H9 (cell line): ENCODE results near the gene STOML3. TPM values are rescaled to one million over a fixed set of nuclear protein-coding genes. Genes with fewer than 3 reads are reported as not detected.

ENCODE experiments used
- DNase-seq: peaks from one replicate; pipeline ENCODE4 v3.0.0-alpha.2; 2017
- H2AFZ ChIP-seq: one replicate; pipeline ENCODE4 v1.6.1; 2013; ENCODE audit warnings: mild to moderate bottlenecking, low read length, control low read depth, moderate library complexity
- H2AK5ac ChIP-seq: 2 replicates; pipeline ENCODE4 v1.6.1; 2013; ENCODE audit warnings: low read length, control low read depth, mixed read lengths; ENCODE audit not compliant: insufficient read length
- H2BK120ac ChIP-seq: one replicate; pipeline ENCODE4 v1.6.1; 2013; ENCODE audit warnings: low read depth, mild to moderate bottlenecking, low read length, control low read depth, inconsistent platforms; ENCODE audit not compliant: poor library complexity, severe bottlenecking
- H2BK12ac ChIP-seq: 2 replicates; pipeline ENCODE4 v1.6.1; 2013; ENCODE audit warnings: low read length, control low read depth, mixed read lengths, low read depth; ENCODE audit not compliant: insufficient read length
- H2BK15ac ChIP-seq: 2 replicates; pipeline ENCODE4 v1.6.1; 2013; ENCODE audit warnings: low read depth, low read length, control low read depth
- H2BK20ac ChIP-seq: one replicate; pipeline ENCODE4 v1.6.1; 2013; ENCODE audit warnings: low read depth, mild to moderate bottlenecking, low read length, control low read depth, inconsistent platforms; ENCODE audit not compliant: poor library complexity, severe bottlenecking
- H2BK5ac ChIP-seq: 2 replicates; pipeline ENCODE4 v1.6.1; 2013; ENCODE audit warnings: low read length, control low read depth, mixed read lengths; ENCODE audit not compliant: insufficient read length
- H3K14ac ChIP-seq: 2 replicates; pipeline ENCODE4 v1.6.1; 2013; ENCODE audit warnings: low read length, control low read depth; ENCODE audit not compliant: insufficient read depth
- H3K18ac ChIP-seq: 2 replicates; pipeline ENCODE4 v1.6.1; 2013; ENCODE audit warnings: low read depth, mild to moderate bottlenecking, mixed read lengths, low read length, control low read depth; ENCODE audit not compliant: insufficient read length
- H3K23ac ChIP-seq: 2 replicates; pipeline ENCODE4 v1.6.1; 2013; ENCODE audit warnings: low read length, control low read depth, mixed read lengths, low read depth; ENCODE audit not compliant: insufficient read length
- H3K23me2 ChIP-seq: 2 replicates; pipeline ENCODE4 v1.6.1; 2013; ENCODE audit warnings: low read depth, mild to moderate bottlenecking, mixed read lengths, low read length, control low read depth; ENCODE audit not compliant: insufficient read length, poor library complexity, severe bottlenecking
- H3K27ac ChIP-seq: 2 replicates; pipeline ENCODE4 v1.5.1; 2013; ENCODE audit warnings: low read length, control low read depth, mixed read lengths, low read depth; ENCODE audit not compliant: insufficient read length
- H3K27me3 ChIP-seq: 2 replicates; pipeline ENCODE4 v1.6.1; 2013; ENCODE audit warnings: low read length, control low read depth, inconsistent platforms; ENCODE audit not compliant: insufficient read depth
- H3K4ac ChIP-seq: 2 replicates; pipeline ENCODE4 v1.6.1; 2013; ENCODE audit warnings: low read depth, mild to moderate bottlenecking, control low read depth, inconsistent platforms, low read length, moderate library complexity
- H3K4me1 ChIP-seq: 2 replicates; pipeline ENCODE4 v1.6.1; 2013; ENCODE audit warnings: low read length, control low read depth, inconsistent platforms; ENCODE audit not compliant: insufficient read depth
- H3K4me2 ChIP-seq: 2 replicates; pipeline ENCODE4 v1.6.1; 2013; ENCODE audit warnings: low read length, control low read depth, mixed read lengths; ENCODE audit not compliant: insufficient read length, insufficient read depth
- H3K56ac ChIP-seq: 2 replicates; pipeline ENCODE4 v1.6.1; 2013; ENCODE audit warnings: low read depth, mild to moderate bottlenecking, mixed read lengths, low read length, control low read depth; ENCODE audit not compliant: insufficient read length
- H3K79me1 ChIP-seq: 2 replicates; pipeline ENCODE4 v1.6.1; 2013; ENCODE audit warnings: low read depth, mild to moderate bottlenecking, moderate library complexity, low read length, control low read depth, inconsistent platforms; ENCODE audit not compliant: insufficient read depth, poor library complexity, severe bottlenecking
- H3K79me2 ChIP-seq: 2 replicates; pipeline ENCODE4 v1.6.1; 2013; ENCODE audit warnings: low read length, control low read depth, inconsistent platforms; ENCODE audit not compliant: insufficient read depth
- H3K9ac ChIP-seq: 2 replicates; pipeline ENCODE4 v1.6.1; 2013; ENCODE audit warnings: low read length, control low read depth, mixed read lengths; ENCODE audit not compliant: insufficient read length; ENCODE audit errors: extremely low read depth
- H3K9me3 ChIP-seq: one replicate; pipeline ENCODE4 v1.6.1; 2013; ENCODE audit warnings: low read depth, low read length, inconsistent platforms; ENCODE audit not compliant: control insufficient read depth
- H3T11ph ChIP-seq: one replicate; pipeline ENCODE4 v1.6.1; 2013; ENCODE audit warnings: mild to moderate bottlenecking, low read length, control low read depth, inconsistent platforms
- H4K20me1 ChIP-seq: one replicate; pipeline ENCODE4 v1.6.1; 2013; ENCODE audit not compliant: control insufficient read depth, insufficient read length, insufficient read depth
- H4K5ac ChIP-seq: 2 replicates; pipeline ENCODE4 v1.6.1; 2013; ENCODE audit warnings: low read depth, mild to moderate bottlenecking, mixed read lengths, low read length, control low read depth; ENCODE audit not compliant: insufficient read length
- H4K8ac ChIP-seq: replicated peaks from 2 replicates; pipeline ENCODE4 v1.6.1; 2013; ENCODE audit warnings: low read length, control low read depth, mixed read lengths, low read depth; ENCODE audit not compliant: insufficient read length
- H4K91ac ChIP-seq: 2 replicates; pipeline ENCODE4 v1.6.1; 2013; ENCODE audit warnings: low read depth, mild to moderate bottlenecking, moderate library complexity, mixed read lengths, low read length, control low read depth; ENCODE audit not compliant: insufficient read length
- H3K27ac Mint-ChIP-seq, 3 experiments: 2 replicates in 2 of 3; 3 replicates in 1 of 3; pipeline ENCODE4 v1.8.0; 2020 to 2021; ENCODE audit warnings: mixed read lengths in 3 of 3, mild to moderate bottlenecking in 1 of 3, moderate library complexity in 1 of 3
- H3K27me3 Mint-ChIP-seq: 2 replicates; pipeline ENCODE4 v1.8.0; 2021; ENCODE audit warnings: low read depth, mild to moderate bottlenecking, moderate library complexity, mixed read lengths
- H3K36me3 Mint-ChIP-seq, 3 experiments: 2 replicates in 2 of 3; 3 replicates in 1 of 3; pipeline ENCODE4 v1.8.0; 2020 to 2021; ENCODE audit warnings: low read depth in 3 of 3, mixed read lengths in 3 of 3; ENCODE audit not compliant: insufficient read depth in 1 of 3
- H3K4me1 Mint-ChIP-seq, 2 experiments: 2 replicates each; pipeline ENCODE4 v1.8.0; 2020; ENCODE audit warnings: mixed read lengths in 2 of 2
- H3K4me3 Mint-ChIP-seq, 2 experiments: 2 replicates in 1 of 2; 3 replicates in 1 of 2; pipeline ENCODE4 v1.8.0; 2020 to 2021; ENCODE audit warnings: mild to moderate bottlenecking in 2 of 2, mixed read lengths in 2 of 2, moderate library complexity in 1 of 2
- H3K9me3 Mint-ChIP-seq, 2 experiments: 2 replicates in 1 of 2; 3 replicates in 1 of 2; pipeline ENCODE4 v1.8.0; 2020; ENCODE audit warnings: mild to moderate bottlenecking in 2 of 2, mixed read lengths in 2 of 2, moderate library complexity in 1 of 2
- CTCF ChIP-seq: fragments of 200-600 bp; sonication (generic); conservative IDR thresholded peaks from 3 replicates; pipeline ENCODE4 v1.8.0; 2021; ENCODE audit warnings: antibody characterized with exemption, mild to moderate bottlenecking
- WGBS: extraction: QIAGEN DNeasy Blood & Tissue Kit; methylation state at CpG from one replicate; pipeline ENCODE4 v1.1.7; 2013; ENCODE audit warnings: missing lambda C conversion rate, low lambda C conversion rate, mixed read lengths; ENCODE audit not compliant: insufficient read length; ENCODE audit errors: extremely low coverage; 5-methylcytosine and 5-hydroxymethylcytosine counted together
- total RNA-seq: library from RNA; stranded (reverse); gene quantifications from 2 replicates; pipeline ENCODE4 v1.2.1, GENCODE V29; 2021

STOML3 gene
- total RNA-seq, 1 experiment from 2014 or later, result not detected

DNA sequence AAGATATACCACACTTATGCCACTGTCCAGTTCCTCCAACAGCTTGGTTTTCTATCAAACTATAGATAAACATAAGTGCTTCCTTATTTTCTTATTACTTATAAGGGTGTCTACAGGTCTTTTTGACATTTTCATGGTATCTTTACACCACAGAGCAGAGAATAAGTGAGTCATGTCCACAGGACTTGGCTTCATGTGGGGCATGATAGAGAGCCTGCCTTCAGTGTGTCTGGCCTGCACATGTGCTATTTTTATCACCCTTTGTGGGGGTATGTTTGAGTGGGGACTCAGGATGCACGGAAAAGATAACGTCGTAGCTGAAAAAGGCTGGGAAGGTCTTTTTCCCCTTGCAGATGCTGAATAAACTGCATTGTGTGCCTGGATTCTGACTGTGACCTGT, 8.1 kb upstream of the STOML3 start:
- Histone ChIP-seq H3K18ac (no peak overlapping the region), H2BK12ac (no peak overlapping the region), H4K8ac (no peak overlapping the region), H3K4me2 (no peak overlapping the region), H3K9ac (no peak overlapping the region), H3T11ph (no peak overlapping the region), H3K27ac (no peak overlapping the region), H3K79me1 (no peaks in the 10 kb centered on the region), H3K27me3 (no peaks in the 10 kb centered on the region), H3K56ac (no peak overlapping the region), H3K9me3 (no peaks in the 10 kb centered on the region), H3K4ac (no peak overlapping the region), H2AFZ (no peak overlapping the region), H2AK5ac (no peak overlapping the region), H3K23me2 (no peaks in the 10 kb centered on the region), H4K20me1 (no peaks in the 10 kb centered on the region), H3K4me1 (no peaks in the 10 kb centered on the region), H2BK5ac (no peak overlapping the region), H2BK15ac (no peak overlapping the region), H3K23ac (no peak overlapping the region), H2BK20ac (no peak overlapping the region), H2BK120ac (no peak overlapping the region), H4K5ac (no peak overlapping the region), H3K79me2 (no peaks in the 10 kb centered on the region), H4K91ac (no peak overlapping the region), H3K14ac (no peak overlapping the region)
- Mint-ChIP-seq H3K9me3 (no peaks in the 10 kb centered on the region; a peak in 1 of 5 replicates), H3K36me3 (no peaks in the 10 kb centered on the region), H3K4me3 (no peak overlapping the region; a peak in 1 of 5 replicates), H3K27me3 (no peaks in the 10 kb centered on the region), H3K27ac (no peak overlapping the region), H3K4me1 (no peaks in the 10 kb centered on the region)
- no CpG with 5 or more reads among the region's 3 CpGs for WGBS
- no peak for TF ChIP-seq CTCF
- DNase-seq, result no peak
